Measurements from ENCODE around the gene SLC12A1. TPM values are rescaled to one million over a fixed set of nuclear protein-coding genes. Genes with fewer than 3 reads are reported as not detected.

SLC12A1 gene
- total RNA-seq, 4 donors from 2014 or later = not detected

DNA sequence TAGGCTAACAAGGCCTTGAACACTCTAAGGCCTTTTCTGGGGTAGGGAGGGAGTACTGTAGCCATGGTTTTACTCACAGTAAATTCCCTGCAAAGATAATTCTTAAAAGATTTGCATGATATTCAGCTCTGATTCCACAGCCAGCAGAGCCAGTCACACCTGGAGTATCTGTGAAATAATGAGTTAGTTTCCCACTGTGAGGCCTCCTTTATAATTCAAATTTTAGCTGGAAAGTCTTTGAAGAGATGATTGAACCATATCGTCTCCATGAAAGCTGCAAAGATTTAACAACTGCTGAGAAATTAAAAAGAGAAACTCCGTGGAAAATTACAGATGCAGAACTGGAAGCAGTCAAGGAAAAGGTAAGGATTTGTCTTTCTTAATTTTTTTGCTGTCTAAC lies 92.8 kb downstream of the SLC12A1 start:
- no peaks in the 10 kb centered on the region for H3K36me3 ChIP-seq
- no peaks in the 10 kb centered on the region for H3K27me3 ChIP-seq
- TF ChIP-seq POLR2A (IDR thresholded peaks at IDR 0.05; ENCODE audit: low read depth) (no peak), EP300 (IDR thresholded peaks at IDR 0.05) (no peak), POLR2AphosphoS5 (IDR thresholded peaks at IDR 0.05) (no peak)
- TF ChIP-seq, protein P1, sequence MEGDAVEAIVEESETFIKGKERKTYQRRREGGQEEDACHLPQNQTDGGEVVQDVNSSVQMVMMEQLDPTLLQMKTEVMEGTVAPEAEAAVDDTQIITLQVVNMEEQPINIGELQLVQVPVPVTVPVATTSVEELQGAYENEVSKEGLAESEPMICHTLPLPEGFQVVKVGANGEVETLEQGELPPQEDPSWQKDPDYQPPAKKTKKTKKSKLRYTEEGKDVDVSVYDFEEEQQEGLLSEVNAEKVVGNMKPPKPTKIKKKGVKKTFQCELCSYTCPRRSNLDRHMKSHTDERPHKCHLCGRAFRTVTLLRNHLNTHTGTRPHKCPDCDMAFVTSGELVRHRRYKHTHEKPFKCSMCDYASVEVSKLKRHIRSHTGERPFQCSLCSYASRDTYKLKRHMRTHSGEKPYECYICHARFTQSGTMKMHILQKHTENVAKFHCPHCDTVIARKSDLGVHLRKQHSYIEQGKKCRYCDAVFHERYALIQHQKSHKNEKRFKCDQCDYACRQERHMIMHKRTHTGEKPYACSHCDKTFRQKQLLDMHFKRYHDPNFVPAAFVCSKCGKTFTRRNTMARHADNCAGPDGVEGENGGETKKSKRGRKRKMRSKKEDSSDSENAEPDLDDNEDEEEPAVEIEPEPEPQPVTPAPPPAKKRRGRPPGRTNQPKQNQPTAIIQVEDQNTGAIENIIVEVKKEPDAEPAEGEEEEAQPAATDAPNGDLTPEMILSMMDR (IDR thresholded peaks at IDR 0.05) = no peak
- H3K4me1 ChIP-seq = no peaks in the 10 kb centered on the region
- DNase-seq (ENCODE audit: extremely low spot score) = no peak
- H3K27ac ChIP-seq (replicated peaks in 1 of 4) = no peak overlapping the region
- H3K4me3 ChIP-seq = no peak overlapping the region
- intact Hi-C loops (cut with DNase I) = no loop called here
- no peaks in the 10 kb centered on the region for H3K9me3 ChIP-seq
- WGBS = 61% methylated on average over 2 of the region's 2 CpGs

DNA sequence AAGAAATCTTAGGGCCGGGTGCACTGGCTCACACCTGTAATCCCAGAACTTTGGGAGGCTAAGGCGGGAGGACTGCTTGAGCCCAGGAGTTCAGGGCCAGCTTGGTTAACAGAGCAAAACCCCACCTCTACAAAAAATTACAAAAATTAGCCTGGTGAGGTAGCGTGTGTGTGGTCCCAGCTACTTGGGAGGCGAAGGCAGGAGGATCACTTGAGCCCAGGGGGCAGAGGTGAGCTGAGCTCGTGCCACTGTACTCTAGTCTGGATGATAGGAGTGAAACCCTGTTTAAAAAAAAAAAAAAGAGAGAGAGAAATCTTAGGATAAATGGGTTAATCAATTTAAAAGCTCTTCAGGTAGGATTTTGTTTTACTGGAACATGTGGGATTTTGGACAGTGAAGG lies 93.9 kb downstream of the SLC12A1 start:
- Histone ChIP-seq H3K9me3 (no peaks in the 10 kb centered on the region), H3K27me3 (peaks cover 0 to 4% (median 0%) of the 10 kb centered on the region in 4 donors), H3K27ac (replicated peaks in 1 of 4) (no peak overlapping the region), H3K36me3 (no peaks in the 10 kb centered on the region), H3K4me3 (no peak overlapping the region), H3K4me1 (no peaks in the 10 kb centered on the region)
- no peak for DNase-seq (ENCODE audit: extremely low spot score)
- WGBS = 86% methylated on average over 5 of the region's 5 CpGs
- intact Hi-C loops (cut with DNase I) = no loop called here
- TF ChIP-seq, protein P1 (IDR thresholded peaks at IDR 0.05) = no peak
- TF ChIP-seq POLR2AphosphoS5 (IDR thresholded peaks at IDR 0.05) = no peak
- TF ChIP-seq POLR2A (IDR thresholded peaks at IDR 0.05; ENCODE audit: low read depth) = no peak
- TF ChIP-seq EP300 (IDR thresholded peaks at IDR 0.05) = no peak

DNA sequence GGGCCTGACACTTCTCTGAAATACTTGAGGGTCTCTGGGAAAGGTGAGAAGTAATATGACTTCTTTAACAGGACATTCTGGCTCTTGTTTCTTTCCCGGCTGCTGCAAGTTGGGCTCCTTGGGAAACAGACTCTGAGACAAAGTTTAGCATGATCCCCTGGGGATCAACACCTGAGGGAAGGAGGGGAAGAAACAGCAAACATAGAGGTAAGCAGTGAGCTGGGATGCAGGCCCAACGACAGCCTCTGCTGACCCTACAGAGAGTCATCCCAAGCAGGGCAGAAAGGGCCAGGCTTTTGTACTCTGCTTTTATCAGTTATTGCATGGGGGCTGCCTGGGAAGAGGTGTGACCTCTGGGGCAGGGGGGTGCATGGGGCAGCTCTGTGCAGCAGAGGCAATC lies 98.3 kb downstream of the SLC12A1 start:
- intact Hi-C loops (cut with DNase I) = no loop called here
- WGBS = 75% methylated on average over 2 of the region's 2 CpGs
- Histone ChIP-seq H3K27ac (replicated peaks in 1 of 4) (no peak overlapping the region), H3K9me3 (no peaks in the 10 kb centered on the region), H3K36me3 (no peaks in the 10 kb centered on the region), H3K4me3 (no peak overlapping the region), H3K27me3 (peaks cover 0 to 4% (median 0%) of the 10 kb centered on the region in 4 donors), H3K4me1 (no peaks in the 10 kb centered on the region)
- no peak for DNase-seq (ENCODE audit: extremely low spot score)
- no peak for TF ChIP-seq POLR2A (IDR thresholded peaks at IDR 0.05; ENCODE audit: low read depth)
- TF ChIP-seq POLR2AphosphoS5 (IDR thresholded peaks at IDR 0.05) = no peak
- TF ChIP-seq, protein P1 (IDR thresholded peaks at IDR 0.05) = no peak
- no peak for TF ChIP-seq EP300 (IDR thresholded peaks at IDR 0.05)

DNA sequence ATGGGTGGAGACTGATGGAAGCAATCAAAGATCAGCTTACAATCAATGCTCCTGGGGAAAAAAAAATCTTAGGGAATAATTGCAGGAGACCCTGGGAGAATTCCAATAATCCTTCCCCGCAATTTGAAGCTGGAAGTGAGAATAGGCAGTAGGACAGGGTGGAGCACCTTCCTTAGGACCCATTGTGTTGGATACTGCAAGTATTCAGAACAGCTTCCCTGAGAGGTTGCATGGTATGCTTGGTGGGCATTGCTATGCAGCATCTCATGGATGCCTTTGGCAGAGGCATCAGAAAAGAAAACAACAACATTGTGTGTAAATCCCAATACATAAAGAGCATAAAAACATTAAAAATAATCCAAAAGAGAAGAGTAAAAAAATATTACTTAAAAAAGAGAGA lies 100.5 kb downstream of the SLC12A1 start:
- peaks cover 0 to 4% (median 0%) of the 10 kb centered on the region in 4 donors for H3K27me3 ChIP-seq
- WGBS = 82% methylated on average over 1 of the region's 1 CpG
- no peak overlapping the region for H3K27ac ChIP-seq (replicated peaks in 1 of 4)
- DNase-seq (ENCODE audit: extremely low spot score) = no peak
- TF ChIP-seq, protein P1 (IDR thresholded peaks at IDR 0.05) = no peak
- no peak for TF ChIP-seq POLR2A (IDR thresholded peaks at IDR 0.05; ENCODE audit: low read depth)
- TF ChIP-seq EP300 (IDR thresholded peaks at IDR 0.05) = no peak
- TF ChIP-seq POLR2AphosphoS5 (IDR thresholded peaks at IDR 0.05) = no peak
- H3K36me3 ChIP-seq = no peaks in the 10 kb centered on the region
- no peaks in the 10 kb centered on the region for H3K9me3 ChIP-seq
- H3K4me3 ChIP-seq = no peak overlapping the region
- H3K4me1 ChIP-seq = no peaks in the 10 kb centered on the region
- intact Hi-C loops (cut with DNase I) = no loop called here

DNA sequence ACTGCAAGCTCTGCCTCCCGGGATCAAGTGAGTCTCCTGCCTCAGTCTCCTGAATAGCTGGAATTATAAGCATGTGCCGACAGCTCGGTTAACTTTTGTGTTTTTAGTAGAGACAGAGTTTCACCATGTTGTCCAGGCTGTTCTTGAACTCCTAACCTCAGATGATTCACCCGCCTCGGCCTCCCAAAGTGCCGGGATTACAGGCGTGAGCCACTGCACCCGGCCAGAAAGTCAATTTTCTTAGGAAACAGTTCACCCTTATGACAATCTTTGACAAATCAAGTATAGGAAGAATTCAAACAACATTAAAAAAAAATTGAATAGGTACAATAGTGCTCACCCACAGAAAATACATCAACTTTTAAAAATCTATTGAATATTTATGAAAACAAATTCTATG lies 101.5 kb downstream of the SLC12A1 start:
- intact Hi-C loops (cut with DNase I) = no loop called here

More for the DNA sequence above, 101.5 kb downstream of the SLC12A1 start:
- no peak overlapping the region for H3K4me3 ChIP-seq
- no peaks in the 10 kb centered on the region for H3K9me3 ChIP-seq
- TF ChIP-seq, protein P1 (IDR thresholded peaks at IDR 0.05) = no peak
- TF ChIP-seq EP300 (IDR thresholded peaks at IDR 0.05) (no peak), POLR2A (IDR thresholded peaks at IDR 0.05; ENCODE audit: low read depth) (no peak), POLR2AphosphoS5 (IDR thresholded peaks at IDR 0.05) (no peak)
- H3K27ac ChIP-seq (replicated peaks in 1 of 4) = no peak overlapping the region
- H3K27me3 ChIP-seq = peaks cover 0 to 4% (median 0%) of the 10 kb centered on the region in 4 donors
- 85% methylated on average over 8 of the region's 8 CpGs for WGBS
- no peak for DNase-seq (ENCODE audit: extremely low spot score)
- no peaks in the 10 kb centered on the region for H3K36me3 ChIP-seq
- no peaks in the 10 kb centered on the region for H3K4me1 ChIP-seq

Measured in esophagus muscularis mucosa (tissue), 4 donors.